ENCODE measurements around the gene POU2AF1.

DNA sequence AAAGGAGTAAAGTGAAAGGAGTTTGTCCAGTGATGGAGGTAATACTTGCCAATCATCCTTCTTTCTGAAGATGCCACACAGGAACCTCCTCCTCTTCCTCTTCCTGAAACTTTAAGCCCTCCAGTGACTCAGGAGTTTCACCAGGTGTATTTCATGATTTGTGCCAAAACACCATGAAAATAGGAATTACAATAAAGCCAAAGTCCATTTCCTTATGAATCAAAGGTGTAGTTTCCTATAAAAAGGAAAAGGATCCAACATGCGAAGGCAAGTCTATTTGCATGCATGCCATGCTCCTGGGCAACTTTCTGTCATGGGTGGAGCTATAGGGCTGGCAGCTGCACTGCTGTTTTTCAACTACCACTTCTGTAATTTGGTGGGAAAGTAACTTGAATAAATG is 9.8 kb upstream of the POU2AF1 start:
- TF ChIP-seq EGR1 (IDR thresholded peaks at IDR 0.05; ENCODE audit: low read depth in 2 of 2) (no peak), YY1 (IDR thresholded peaks at IDR 0.05) (no peak), RXRA (IDR thresholded peaks at IDR 0.05) (no peak), TAF1 (conservative IDR thresholded peaks at IDR 0.05) (no peak)
- TF ChIP-seq, protein P1, sequence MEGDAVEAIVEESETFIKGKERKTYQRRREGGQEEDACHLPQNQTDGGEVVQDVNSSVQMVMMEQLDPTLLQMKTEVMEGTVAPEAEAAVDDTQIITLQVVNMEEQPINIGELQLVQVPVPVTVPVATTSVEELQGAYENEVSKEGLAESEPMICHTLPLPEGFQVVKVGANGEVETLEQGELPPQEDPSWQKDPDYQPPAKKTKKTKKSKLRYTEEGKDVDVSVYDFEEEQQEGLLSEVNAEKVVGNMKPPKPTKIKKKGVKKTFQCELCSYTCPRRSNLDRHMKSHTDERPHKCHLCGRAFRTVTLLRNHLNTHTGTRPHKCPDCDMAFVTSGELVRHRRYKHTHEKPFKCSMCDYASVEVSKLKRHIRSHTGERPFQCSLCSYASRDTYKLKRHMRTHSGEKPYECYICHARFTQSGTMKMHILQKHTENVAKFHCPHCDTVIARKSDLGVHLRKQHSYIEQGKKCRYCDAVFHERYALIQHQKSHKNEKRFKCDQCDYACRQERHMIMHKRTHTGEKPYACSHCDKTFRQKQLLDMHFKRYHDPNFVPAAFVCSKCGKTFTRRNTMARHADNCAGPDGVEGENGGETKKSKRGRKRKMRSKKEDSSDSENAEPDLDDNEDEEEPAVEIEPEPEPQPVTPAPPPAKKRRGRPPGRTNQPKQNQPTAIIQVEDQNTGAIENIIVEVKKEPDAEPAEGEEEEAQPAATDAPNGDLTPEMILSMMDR (IDR thresholded peaks at IDR 0.05; ENCODE audit: low read depth, low read length, missing input control): no peak
- TF ChIP-seq, protein P2, sequence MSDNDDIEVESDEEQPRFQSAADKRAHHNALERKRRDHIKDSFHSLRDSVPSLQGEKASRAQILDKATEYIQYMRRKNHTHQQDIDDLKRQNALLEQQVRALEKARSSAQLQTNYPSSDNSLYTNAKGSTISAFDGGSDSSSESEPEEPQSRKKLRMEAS (IDR thresholded peaks at IDR 0.05): no peak
- TF ChIP-seq, protein P3, sequence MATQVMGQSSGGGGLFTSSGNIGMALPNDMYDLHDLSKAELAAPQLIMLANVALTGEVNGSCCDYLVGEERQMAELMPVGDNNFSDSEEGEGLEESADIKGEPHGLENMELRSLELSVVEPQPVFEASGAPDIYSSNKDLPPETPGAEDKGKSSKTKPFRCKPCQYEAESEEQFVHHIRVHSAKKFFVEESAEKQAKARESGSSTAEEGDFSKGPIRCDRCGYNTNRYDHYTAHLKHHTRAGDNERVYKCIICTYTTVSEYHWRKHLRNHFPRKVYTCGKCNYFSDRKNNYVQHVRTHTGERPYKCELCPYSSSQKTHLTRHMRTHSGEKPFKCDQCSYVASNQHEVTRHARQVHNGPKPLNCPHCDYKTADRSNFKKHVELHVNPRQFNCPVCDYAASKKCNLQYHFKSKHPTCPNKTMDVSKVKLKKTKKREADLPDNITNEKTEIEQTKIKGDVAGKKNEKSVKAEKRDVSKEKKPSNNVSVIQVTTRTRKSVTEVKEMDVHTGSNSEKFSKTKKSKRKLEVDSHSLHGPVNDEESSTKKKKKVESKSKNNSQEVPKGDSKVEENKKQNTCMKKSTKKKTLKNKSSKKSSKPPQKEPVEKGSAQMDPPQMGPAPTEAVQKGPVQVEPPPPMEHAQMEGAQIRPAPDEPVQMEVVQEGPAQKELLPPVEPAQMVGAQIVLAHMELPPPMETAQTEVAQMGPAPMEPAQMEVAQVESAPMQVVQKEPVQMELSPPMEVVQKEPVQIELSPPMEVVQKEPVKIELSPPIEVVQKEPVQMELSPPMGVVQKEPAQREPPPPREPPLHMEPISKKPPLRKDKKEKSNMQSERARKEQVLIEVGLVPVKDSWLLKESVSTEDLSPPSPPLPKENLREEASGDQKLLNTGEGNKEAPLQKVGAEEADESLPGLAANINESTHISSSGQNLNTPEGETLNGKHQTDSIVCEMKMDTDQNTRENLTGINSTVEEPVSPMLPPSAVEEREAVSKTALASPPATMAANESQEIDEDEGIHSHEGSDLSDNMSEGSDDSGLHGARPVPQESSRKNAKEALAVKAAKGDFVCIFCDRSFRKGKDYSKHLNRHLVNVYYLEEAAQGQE (IDR thresholded peaks at IDR 0.05): no peak
- TF ChIP-seq, protein P4, sequence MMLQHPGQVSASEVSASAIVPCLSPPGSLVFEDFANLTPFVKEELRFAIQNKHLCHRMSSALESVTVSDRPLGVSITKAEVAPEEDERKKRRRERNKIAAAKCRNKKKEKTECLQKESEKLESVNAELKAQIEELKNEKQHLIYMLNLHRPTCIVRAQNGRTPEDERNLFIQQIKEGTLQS (IDR thresholded peaks at IDR 0.05): no peak

All from liver (tissue), 3 donors.